Muscle layer of colon (tissue), 2 donors: Measurements from ENCODE around the gene DENND5B.
"Not testable (repeated sequence)": the region's sequence is repeated elsewhere in the genome, so short reads cannot be mapped to it uniquely, and the experiment has no call there.

ENCODE experiments used
- H3K27ac ChIP-seq: one replicate; pipeline ENCODE4 v1.7.0; 2013; ENCODE audit warnings: low read depth, mild to moderate bottlenecking, low read length, moderate library complexity
- H3K27me3 ChIP-seq, 2 donors: one replicate each; pipeline ENCODE4 v1.7.0; 2013; ENCODE audit warnings: low read length in 2 of 2, mild to moderate bottlenecking in 2 of 2; ENCODE audit not compliant: insufficient read depth in 2 of 2, control insufficient read depth in 1 of 2
- H3K36me3 ChIP-seq: one replicate; pipeline ENCODE4 v1.7.0; 2013; ENCODE audit warnings: mild to moderate bottlenecking, low read length; ENCODE audit not compliant: insufficient read depth
- H3K4me1 ChIP-seq: one replicate; pipeline ENCODE4 v1.7.0; 2013; ENCODE audit warnings: mild to moderate bottlenecking, low read length; ENCODE audit not compliant: insufficient read depth
- H3K4me3 ChIP-seq, 2 donors: one replicate each; pipeline ENCODE4 v1.7.0; 2013; ENCODE audit warnings: low read length in 2 of 2, low read depth in 1 of 2, mild to moderate bottlenecking in 1 of 2, moderate library complexity in 1 of 2
- H3K9ac ChIP-seq: one replicate; pipeline ENCODE4 v1.7.0; 2013; ENCODE audit warnings: low read length
- H3K9me3 ChIP-seq: one replicate; pipeline ENCODE4 v1.7.0; 2013; ENCODE audit warnings: mild to moderate bottlenecking, low read length
- donor health status: abdominal sarcoma.
- donor health status: Adenocarcinoma of cecum.

DENND5B gene

GRCh38 chr12:31456562-31456961 lies 134.4 kb downstream of the DENND5B start:
- Histone ChIP-seq H3K4me3 (no peak overlapping the region), H3K4me1 (no peaks in the 10 kb centered on the region), H3K9me3 (no peaks in the 10 kb centered on the region)

GRCh38 chr12:31444736-31445135 lies 146.2 kb downstream of the DENND5B start:
- peaks cover 4% of the 10 kb centered on the region for H3K36me3 ChIP-seq
- no peaks in the 10 kb centered on the region for H3K9me3 ChIP-seq
- H3K4me3 ChIP-seq = no peak overlapping the region
- H3K27ac ChIP-seq = no peak overlapping the region
- H3K4me1 ChIP-seq = no peaks in the 10 kb centered on the region
- H3K9ac ChIP-seq = no peak overlapping the region
- H3K27me3 ChIP-seq = no peaks in the 10 kb centered on the region

More at GRCh38 chr12:31456562-31456961, 134.4 kb downstream of the DENND5B start:
- H3K9ac ChIP-seq = no peak overlapping the region
- no peaks in the 10 kb centered on the region for H3K36me3 ChIP-seq
- H3K27me3 ChIP-seq = no peaks in the 10 kb centered on the region
- no peak overlapping the region for H3K27ac ChIP-seq

- Histone ChIP-seq H3K27ac (no peak overlapping the region), H3K4me3 (no peak overlapping the region), H3K27me3 (no peaks in the 10 kb centered on the region), H3K4me1 (no peaks in the 10 kb centered on the region), H3K9ac (no peak overlapping the region), H3K36me3 (no peaks in the 10 kb centered on the region), H3K9me3 (no peaks in the 10 kb centered on the region)
Measured at GRCh38 chr12:31440586-31440985, 150.3 kb downstream of the DENND5B start.

GRCh38 chr12:31440134-31440533 lies 150.8 kb downstream of the DENND5B start:
- H3K9me3 ChIP-seq = no peaks in the 10 kb centered on the region
- H3K4me3 ChIP-seq = no peak overlapping the region
- H3K9ac ChIP-seq = no peak overlapping the region
- H3K36me3 ChIP-seq = no peaks in the 10 kb centered on the region
- no peaks in the 10 kb centered on the region for H3K4me1 ChIP-seq
- no peaks in the 10 kb centered on the region for H3K27me3 ChIP-seq
- H3K27ac ChIP-seq = no peak overlapping the region

GRCh38 chr12:31431721-31432240 lies 159.2 kb downstream of the DENND5B start:
- Histone ChIP-seq H3K36me3 (no peaks in the 10 kb centered on the region), H3K27ac (no peak overlapping the region), H3K9me3 (no peaks in the 10 kb centered on the region), H3K27me3 (no peaks in the 10 kb centered on the region), H3K9ac (no peak overlapping the region), H3K4me1 (no peaks in the 10 kb centered on the region), H3K4me3 (no peak overlapping the region)

- Histone ChIP-seq H3K9ac (no peak overlapping the region), H3K27me3 (no peaks in the 10 kb centered on the region), H3K4me3 (no peak overlapping the region), H3K27ac (no peak overlapping the region), H3K36me3 (peaks cover 7% of the 10 kb centered on the region), H3K9me3 (no peaks in the 10 kb centered on the region), H3K4me1 (no peaks in the 10 kb centered on the region)
Measured at GRCh38 chr12:31423405-31423804, 167.5 kb downstream of the DENND5B start.

GRCh38 chr12:31412292-31412801 lies 178.6 kb downstream of the DENND5B start:
- H3K4me1 ChIP-seq = no peaks in the 10 kb centered on the region
- H3K27ac ChIP-seq = no peak overlapping the region
- no peaks in the 10 kb centered on the region for H3K9me3 ChIP-seq
- H3K27me3 ChIP-seq = no peaks in the 10 kb centered on the region
- no peak overlapping the region for H3K4me3 ChIP-seq
- no peak overlapping the region for H3K9ac ChIP-seq
- peaks cover 19% of the 10 kb centered on the region for H3K36me3 ChIP-seq

GRCh38 chr12:31408763-31409162 lies 182.2 kb downstream of the DENND5B start:
- no peak overlapping the region for H3K9ac ChIP-seq
- H3K36me3 ChIP-seq = peaks cover 19% of the 10 kb centered on the region
- no peak overlapping the region for H3K27ac ChIP-seq
- H3K27me3 ChIP-seq = no peaks in the 10 kb centered on the region
- no peak overlapping the region for H3K4me3 ChIP-seq
- no peaks in the 10 kb centered on the region for H3K4me1 ChIP-seq
- H3K9me3 ChIP-seq = no peaks in the 10 kb centered on the region

- no peak overlapping the region for H3K27ac ChIP-seq
- H3K27me3 ChIP-seq = no peaks in the 10 kb centered on the region
- H3K4me3 ChIP-seq = no peak overlapping the region
- peaks cover 9% of the 10 kb centered on the region for H3K36me3 ChIP-seq
- H3K9ac ChIP-seq = no peak overlapping the region
- no peaks in the 10 kb centered on the region for H3K9me3 ChIP-seq
- no peaks in the 10 kb centered on the region for H3K4me1 ChIP-seq
Measured at GRCh38 chr12:31407562-31407961, 183.4 kb downstream of the DENND5B start.

GRCh38 chr12:31406345-31406744 lies 184.6 kb downstream of the DENND5B start:
- Histone ChIP-seq H3K9ac (no peak overlapping the region), H3K4me3 (no peak overlapping the region), H3K4me1 (no peaks in the 10 kb centered on the region), H3K27ac (no peak overlapping the region), H3K9me3 (no peaks in the 10 kb centered on the region), H3K27me3 (no peaks in the 10 kb centered on the region), H3K36me3 (peaks cover 15% of the 10 kb centered on the region)

- H3K4me3 ChIP-seq = no peak overlapping the region
- H3K27me3 ChIP-seq = no peaks in the 10 kb centered on the region
- no peaks in the 10 kb centered on the region for H3K9me3 ChIP-seq
- H3K4me1 ChIP-seq = no peaks in the 10 kb centered on the region
- H3K36me3 ChIP-seq = peaks cover 15% of the 10 kb centered on the region
- H3K9ac ChIP-seq = no peak overlapping the region
- no peak overlapping the region for H3K27ac ChIP-seq
Measured at GRCh38 chr12:31405021-31405420, 185.9 kb downstream of the DENND5B start.

GRCh38 chr12:31403099-31403607 lies 187.8 kb downstream of the DENND5B start:
- peaks cover 13% of the 10 kb centered on the region for H3K36me3 ChIP-seq
- not testable (repeated sequence) for H3K4me3 ChIP-seq, H3K27ac ChIP-seq, H3K9me3 ChIP-seq, H3K4me1 ChIP-seq, H3K9ac ChIP-seq, H3K27me3 ChIP-seq
